ENCODE results near the gene GPD1L.

Gene GPD1L

DNA sequence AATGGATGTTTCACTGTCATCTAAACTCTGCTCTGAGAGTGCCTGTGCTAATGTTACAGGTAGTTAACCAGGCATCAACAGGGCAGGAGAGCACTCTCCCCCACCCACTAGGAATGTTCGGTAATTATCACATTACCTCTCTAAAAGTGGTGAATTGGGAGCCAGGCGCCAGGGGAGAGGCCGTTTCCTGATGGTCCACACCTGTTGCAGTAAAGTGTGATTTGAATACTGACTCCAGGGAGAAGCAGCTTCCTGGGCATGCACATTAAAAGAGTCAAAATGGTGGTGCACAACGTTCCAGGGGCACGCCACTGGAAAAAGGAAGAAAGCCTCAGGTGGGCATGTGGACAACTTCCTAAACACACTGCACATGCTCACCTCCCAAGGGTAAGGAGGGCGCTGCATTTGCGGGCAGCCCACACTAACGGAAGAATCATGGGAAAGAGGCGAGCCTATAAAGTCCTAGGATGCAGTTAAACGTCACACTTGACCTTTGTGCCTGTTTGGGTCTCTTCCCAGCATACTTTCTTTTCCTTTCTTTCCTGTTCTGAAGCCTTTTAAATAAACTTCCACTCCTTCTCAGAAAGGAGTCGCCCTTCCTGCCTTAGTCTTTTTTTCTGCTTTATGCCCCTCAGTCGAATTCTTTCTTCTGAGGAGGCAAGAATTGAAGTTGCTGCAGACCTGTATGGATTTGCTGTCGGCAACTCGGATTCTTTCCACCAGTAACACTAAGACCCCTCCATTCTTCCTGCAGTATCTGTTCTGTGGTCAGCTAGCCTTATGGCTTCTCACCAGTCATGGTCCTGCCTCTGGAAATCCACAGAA is 28.9 kb upstream of the GPD1L start:
- Histone ChIP-seq H3K4me1 (peaks cover 0 to 15% (median 6%) of the 10 kb centered on the region in 4 donors), H3K27me3 (no peaks in the 10 kb centered on the region), H3K36me3 (no peaks in the 10 kb centered on the region), H3K27ac (no peak overlapping the region), H3K9me3 (no peaks in the 10 kb centered on the region), H3K4me3 (no peak overlapping the region)
- no peak for DNase-seq
- intact Hi-C loops (cut with DNase I; ENCODE audit: low total_unique reads): no loop called here
- TF ChIP-seq, protein P1, sequence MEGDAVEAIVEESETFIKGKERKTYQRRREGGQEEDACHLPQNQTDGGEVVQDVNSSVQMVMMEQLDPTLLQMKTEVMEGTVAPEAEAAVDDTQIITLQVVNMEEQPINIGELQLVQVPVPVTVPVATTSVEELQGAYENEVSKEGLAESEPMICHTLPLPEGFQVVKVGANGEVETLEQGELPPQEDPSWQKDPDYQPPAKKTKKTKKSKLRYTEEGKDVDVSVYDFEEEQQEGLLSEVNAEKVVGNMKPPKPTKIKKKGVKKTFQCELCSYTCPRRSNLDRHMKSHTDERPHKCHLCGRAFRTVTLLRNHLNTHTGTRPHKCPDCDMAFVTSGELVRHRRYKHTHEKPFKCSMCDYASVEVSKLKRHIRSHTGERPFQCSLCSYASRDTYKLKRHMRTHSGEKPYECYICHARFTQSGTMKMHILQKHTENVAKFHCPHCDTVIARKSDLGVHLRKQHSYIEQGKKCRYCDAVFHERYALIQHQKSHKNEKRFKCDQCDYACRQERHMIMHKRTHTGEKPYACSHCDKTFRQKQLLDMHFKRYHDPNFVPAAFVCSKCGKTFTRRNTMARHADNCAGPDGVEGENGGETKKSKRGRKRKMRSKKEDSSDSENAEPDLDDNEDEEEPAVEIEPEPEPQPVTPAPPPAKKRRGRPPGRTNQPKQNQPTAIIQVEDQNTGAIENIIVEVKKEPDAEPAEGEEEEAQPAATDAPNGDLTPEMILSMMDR (IDR thresholded peaks at IDR 0.05): no peak

DNA sequence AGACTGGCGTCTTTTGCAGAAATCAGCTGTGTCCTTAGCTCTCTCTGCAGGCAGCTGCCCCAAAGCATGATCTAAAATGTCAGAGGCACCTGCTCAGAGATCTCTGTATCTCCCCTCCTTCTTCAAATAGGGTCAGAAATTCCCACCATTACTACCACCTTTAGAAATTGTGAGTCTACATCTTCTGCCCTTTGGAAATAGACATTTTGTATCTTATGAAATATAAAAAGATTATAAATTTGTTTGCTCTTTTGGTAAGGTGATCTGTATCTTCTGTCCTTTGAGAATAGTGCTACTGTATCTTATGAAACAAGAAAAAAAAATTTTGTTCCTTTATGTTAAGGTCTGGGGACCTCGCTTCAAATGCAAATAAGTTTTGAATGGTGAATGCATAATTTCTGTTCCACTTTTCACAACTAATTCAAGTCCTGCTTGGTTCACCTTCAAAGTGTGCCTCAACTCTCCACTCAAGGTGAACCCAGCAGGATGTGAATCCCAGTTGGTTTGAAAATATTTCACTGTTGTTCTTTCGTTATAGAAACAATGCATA is 28.3 kb upstream of the GPD1L start:
- no peaks in the 10 kb centered on the region for H3K36me3 ChIP-seq
- H3K4me1 ChIP-seq: peaks cover 0 to 21% (median 10%) of the 10 kb centered on the region in 4 donors
- no peak overlapping the region for H3K27ac ChIP-seq
- DNase-seq: no peak
- H3K9me3 ChIP-seq: no peaks in the 10 kb centered on the region
- no peaks in the 10 kb centered on the region for H3K27me3 ChIP-seq
- intact Hi-C loops (cut with DNase I; ENCODE audit: low total_unique reads): no loop called here
- TF ChIP-seq, protein P1 (IDR thresholded peaks at IDR 0.05): no peak
- H3K4me3 ChIP-seq: no peak overlapping the region

DNA sequence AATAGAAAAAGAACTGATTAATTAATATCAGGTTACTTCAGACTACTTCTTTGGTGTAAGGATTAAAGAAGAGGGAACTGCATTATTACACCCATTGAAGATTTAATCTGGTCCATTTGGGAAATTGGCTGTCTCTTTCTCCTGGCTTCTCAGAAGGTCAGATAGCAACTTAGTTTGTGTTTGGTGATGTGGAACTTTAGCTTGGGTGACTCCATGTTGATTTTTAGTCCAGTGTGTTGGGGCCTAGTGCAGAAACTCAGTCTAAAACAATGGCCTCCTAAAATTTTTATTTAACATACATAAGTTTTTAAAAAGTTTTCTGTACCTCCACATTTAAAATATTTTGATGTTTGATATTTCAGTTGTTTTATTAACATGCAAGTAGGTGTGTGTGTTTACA is 27.6 kb upstream of the GPD1L start:
- no peaks in the 10 kb centered on the region for H3K9me3 ChIP-seq
- intact Hi-C loops (cut with DNase I; ENCODE audit: low total_unique reads): no loop called here
- DNase-seq: no peak
- H3K36me3 ChIP-seq: no peaks in the 10 kb centered on the region
- H3K27me3 ChIP-seq: no peaks in the 10 kb centered on the region
- H3K4me1 ChIP-seq: peaks cover 0 to 28% (median 11%) of the 10 kb centered on the region in 4 donors
- H3K27ac ChIP-seq: no peak overlapping the region
- no peak overlapping the region for H3K4me3 ChIP-seq
- TF ChIP-seq, protein P1 (IDR thresholded peaks at IDR 0.05): no peak

DNA sequence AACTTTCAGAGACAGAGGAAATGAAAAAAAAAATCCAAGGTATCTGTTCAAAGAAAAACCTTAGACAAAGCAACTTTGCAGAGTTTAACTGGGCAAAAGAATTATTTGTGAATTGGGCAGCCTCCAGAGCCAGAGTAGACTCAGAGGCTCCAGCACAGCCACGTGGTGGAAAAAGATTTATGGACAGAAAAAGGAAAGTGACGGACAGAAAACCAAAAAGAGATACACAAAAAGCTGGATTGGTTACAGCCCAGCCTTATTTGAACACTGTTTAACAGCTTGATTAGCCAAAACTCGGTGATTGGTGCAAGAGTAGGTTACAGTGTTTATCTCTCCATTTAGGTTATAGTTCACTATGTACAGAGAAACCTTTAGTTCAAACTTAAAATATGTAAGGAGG is 23.7 kb upstream of the GPD1L start:
- H3K27me3 ChIP-seq: no peaks in the 10 kb centered on the region
- peak; percentile 24 to 70 for DNase-seq
- H3K9me3 ChIP-seq: no peaks in the 10 kb centered on the region
- intact Hi-C loops (cut with DNase I; ENCODE audit: low total_unique reads): no loop called here
- TF ChIP-seq, protein P1 (IDR thresholded peaks at IDR 0.05): no peak
- H3K27ac ChIP-seq: peak overlapping the region; percentile 72 to 74
- no peaks in the 10 kb centered on the region for H3K36me3 ChIP-seq
- peaks cover 0 to 40% (median 12%) of the 10 kb centered on the region in 4 donors for H3K4me1 ChIP-seq
- no peak overlapping the region for H3K4me3 ChIP-seq

DNA sequence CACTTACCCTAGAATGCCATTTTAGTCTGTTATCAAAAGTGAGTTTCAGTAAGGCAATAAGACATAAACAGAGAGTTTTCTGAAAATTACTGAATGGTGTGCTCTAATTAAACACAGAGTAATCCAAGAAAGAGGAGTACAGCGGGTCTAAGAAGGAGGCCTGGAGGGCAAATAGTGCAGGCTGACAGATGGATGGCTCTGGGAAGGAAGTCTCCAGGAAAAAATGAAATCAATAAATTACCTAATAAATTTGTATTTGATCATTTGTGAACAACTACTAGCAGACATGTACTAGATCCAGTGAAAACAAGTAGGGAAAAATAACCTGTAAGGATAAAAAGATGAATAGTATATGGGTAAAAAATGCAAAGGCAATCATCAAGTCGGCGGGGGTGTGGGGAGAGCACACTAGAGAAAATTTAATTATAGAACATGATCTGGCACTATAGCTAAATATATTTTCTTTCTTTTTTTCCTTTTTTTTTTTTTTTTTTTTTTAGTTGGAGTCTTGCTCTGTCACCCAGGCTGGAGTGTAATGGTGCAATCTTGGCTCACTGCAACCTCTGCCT is 22.6 kb upstream of the GPD1L start:
- Histone ChIP-seq H3K27ac (peak overlapping the region; percentile 72 to 74), H3K9me3 (no peaks in the 10 kb centered on the region), H3K4me3 (no peak overlapping the region), H3K4me1 (peaks cover 0 to 40% (median 12%) of the 10 kb centered on the region in 4 donors), H3K27me3 (no peaks in the 10 kb centered on the region), H3K36me3 (no peaks in the 10 kb centered on the region)
- TF ChIP-seq, protein P1 (IDR thresholded peaks at IDR 0.05): no peak
- no peak for DNase-seq
- intact Hi-C loops (cut with DNase I; ENCODE audit: low total_unique reads): no loop called here

Measured in tibial artery (tissue), 4 donors.